GM13977 (cell line): ENCODE data around the gene ASPM.
"Not testable (repeated sequence)": the region's sequence is repeated elsewhere in the genome, so short reads cannot be mapped to it uniquely, and the experiment has no call there.

Experiments used
- DNase-seq: peaks from one replicate; pipeline ENCODE4 v3.0.0; 2012; ENCODE audit warnings: low spot score
- CTCF ChIP-seq: IDR thresholded peaks from 2 replicates; pipeline ENCODE4 v1.5.1; 2012; ENCODE audit warnings: mild to moderate bottlenecking, control low read depth; ENCODE audit not compliant: insufficient read depth; ENCODE audit errors: extremely low read depth, missing control alignments
- in situ Hi-C: fragments of 300-500 bp; cut with MboI; formaldehyde crosslinking; loops from one replicate; pipeline ENCODE4 v1.12.0; 2022; ENCODE audit warnings: low sequenced_read_pairs, low pct_unique_long_range_greater_than_20kb, mixed read lengths, inconsistent platforms; ENCODE audit not compliant: unreplicated experiment

ASPM gene

DNA sequence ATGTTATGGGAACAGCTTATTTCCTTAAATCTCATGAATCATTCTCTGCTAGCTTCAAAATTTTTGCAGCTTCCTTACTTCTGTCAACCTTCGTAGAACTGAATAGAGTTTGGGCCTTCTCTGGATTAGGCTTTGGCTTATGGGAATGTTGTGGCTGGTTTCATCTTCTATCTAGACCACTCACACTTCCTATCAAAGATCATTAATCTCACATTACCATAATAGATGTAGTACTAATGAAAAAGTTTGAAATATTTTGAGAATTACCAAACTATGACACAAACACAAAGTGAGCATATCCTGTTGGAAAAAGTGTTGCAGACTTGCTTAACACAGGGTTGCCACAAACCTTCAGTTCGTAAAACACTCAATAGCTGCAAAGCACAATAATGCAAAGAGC lies 30.3 kb downstream of the ASPM start:
- TF ChIP-seq CTCF, result no peak
- in situ Hi-C loops, result no loop called here
- DNase-seq, result no peak

- in situ Hi-C loops, result no loop called here
- TF ChIP-seq CTCF, result no peak
These were observed 39.6 kb downstream of the ASPM start for GRCh38 chr1:197106869-197107268.

DNA sequence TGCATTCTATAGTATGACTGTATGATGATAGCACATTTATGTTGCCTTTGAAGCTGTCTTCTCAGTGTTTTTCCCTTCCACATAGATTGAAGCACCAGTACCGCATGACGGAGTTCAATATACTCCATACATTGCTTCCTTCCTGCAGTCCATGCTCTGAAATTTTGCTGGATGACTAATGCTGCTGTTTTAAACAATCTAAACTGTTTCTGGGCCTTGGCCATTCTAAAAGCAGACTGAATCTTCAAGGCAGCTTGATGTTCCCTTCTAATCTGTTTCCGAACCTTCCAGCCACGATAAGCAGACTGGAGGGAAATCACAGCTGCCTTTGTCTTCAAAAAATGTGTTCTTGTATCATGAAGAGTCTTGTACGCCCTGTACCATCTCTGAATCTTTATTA lies 43.2 kb downstream of the ASPM start:
- in situ Hi-C loops, result no loop called here
- TF ChIP-seq CTCF, result no peak
- DNase-seq, result no peak

More at GRCh38 chr1:197106869-197107268, 39.6 kb downstream of the ASPM start:
- DNase-seq, result no peak

DNA sequence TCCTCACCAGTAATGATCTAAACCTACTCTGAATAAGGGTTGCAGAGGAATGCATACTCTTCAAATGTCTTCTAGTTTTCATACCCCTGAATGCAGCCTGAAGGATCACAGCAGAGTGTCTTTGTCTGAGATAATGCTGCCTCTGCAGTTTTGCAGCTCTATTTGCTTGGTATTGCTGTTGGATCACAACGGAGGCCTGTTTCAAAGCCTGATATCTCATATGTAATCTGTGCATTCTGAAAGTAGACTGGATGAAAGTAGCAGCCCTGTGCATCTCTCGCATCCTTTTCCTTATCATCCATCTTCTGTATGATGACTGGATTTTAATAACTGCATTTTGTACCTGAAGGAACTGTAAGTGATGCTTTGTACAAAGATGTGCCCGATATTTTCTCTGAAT lies 44.5 kb downstream of the ASPM start:
- in situ Hi-C loops, result no loop called here
- no peak for DNase-seq
- no peak for TF ChIP-seq CTCF

GRCh38 chr1:197100677-197101076 lies 45.8 kb downstream of the ASPM start:
- in situ Hi-C loops, result no loop called here
- no peak for DNase-seq
- no peak for TF ChIP-seq CTCF

DNA sequence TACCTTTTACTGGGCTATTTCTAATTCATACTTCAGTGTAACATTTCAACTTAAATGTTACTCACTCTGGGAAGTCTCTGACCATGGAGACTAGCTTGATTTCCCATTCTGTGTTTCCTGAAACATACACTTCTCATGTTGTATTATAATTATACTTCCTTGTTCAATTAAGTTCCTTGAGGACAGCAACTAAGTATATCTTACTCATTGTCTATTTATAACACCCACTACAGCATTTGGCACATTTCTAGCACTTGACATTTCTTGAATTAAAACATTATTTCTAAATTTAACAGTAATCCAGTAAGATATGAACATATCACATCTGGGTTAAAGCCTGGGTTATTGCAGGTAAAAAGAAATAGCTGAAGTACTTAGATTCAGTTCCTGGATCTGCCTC lies 47.0 kb downstream of the ASPM start:
- no peak for TF ChIP-seq CTCF
- in situ Hi-C loops, result no loop called here
- no peak for DNase-seq

DNA sequence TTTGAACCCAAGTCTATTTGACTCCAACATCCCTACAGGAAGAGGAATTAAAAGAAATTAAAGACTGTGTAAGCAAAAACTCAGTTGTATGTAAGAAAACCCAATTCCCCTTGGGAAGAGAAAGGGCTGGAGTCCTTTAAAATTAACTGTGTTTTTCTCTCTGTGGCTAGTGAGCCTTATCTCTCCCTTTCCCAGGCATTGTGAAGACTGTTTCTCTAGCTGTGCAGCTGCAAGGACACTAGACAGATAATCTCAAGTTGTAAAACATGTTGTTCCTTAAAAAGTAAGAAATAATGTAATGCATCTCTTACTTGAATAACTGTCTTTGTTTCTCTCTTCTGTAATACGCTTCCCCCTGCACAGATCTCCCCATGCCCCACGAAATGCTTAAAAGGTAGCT lies 49.5 kb downstream of the ASPM start:
- in situ Hi-C loops, DNase-seq: not testable (repeated sequence)
